ENCODE data around the gene TTYH3.
A peak's percentile ranks its signal among the peaks of the same experiment; 100 is the strongest.

TTYH3 gene

GRCh38 chr7:2680256-2680655 lies 48.5 kb downstream of the TTYH3 start:
- TF ChIP-seq CTCF (IDR thresholded peaks at IDR 0.05; ENCODE audit: control insufficient read depth, extremely low read depth, insufficient read depth), result no peak
- DNase-seq (ENCODE audit: low read depth), result no peak
- no peak overlapping the region for H3K4me3 ChIP-seq (ENCODE audit: low read depth, low read length)

GRCh38 chr7:2680792-2681490 lies 49.2 kb downstream of the TTYH3 start:
- DNase-seq (ENCODE audit: low read depth), result peak; percentile 43
- peak; percentile 90 for TF ChIP-seq CTCF (IDR thresholded peaks at IDR 0.05; ENCODE audit: control insufficient read depth, extremely low read depth, insufficient read depth)
- H3K4me3 ChIP-seq (ENCODE audit: low read depth, low read length), result no peak overlapping the region

GRCh38 chr7:2681929-2682799 lies 50.4 kb downstream of the TTYH3 start:
- no peak for DNase-seq (ENCODE audit: low read depth)
- TF ChIP-seq CTCF (IDR thresholded peaks at IDR 0.05; ENCODE audit: control insufficient read depth, extremely low read depth, insufficient read depth), result no peak

GRCh38 chr7:2684501-2684900 lies 52.7 kb downstream of the TTYH3 start:
- no peak for DNase-seq (ENCODE audit: low read depth)
- H3K4me3 ChIP-seq (ENCODE audit: low read depth, low read length), result no peak overlapping the region
- no peak for TF ChIP-seq CTCF (IDR thresholded peaks at IDR 0.05; ENCODE audit: control insufficient read depth, extremely low read depth, insufficient read depth)

More at GRCh38 chr7:2681929-2682799, 50.4 kb downstream of the TTYH3 start:
- no peak overlapping the region for H3K4me3 ChIP-seq (ENCODE audit: low read depth, low read length)

GRCh38 chr7:2686101-2686500 lies 54.3 kb downstream of the TTYH3 start:
- H3K4me3 ChIP-seq (ENCODE audit: low read depth, low read length), result no peak overlapping the region
- no peak for TF ChIP-seq CTCF (IDR thresholded peaks at IDR 0.05; ENCODE audit: control insufficient read depth, extremely low read depth, insufficient read depth)
- DNase-seq (ENCODE audit: low read depth), result no peak

- no peak for TF ChIP-seq CTCF (IDR thresholded peaks at IDR 0.05; ENCODE audit: control insufficient read depth, extremely low read depth, insufficient read depth)
- DNase-seq (ENCODE audit: low read depth), result no peak
- no peak overlapping the region for H3K4me3 ChIP-seq (ENCODE audit: low read depth, low read length)
These were observed 55.6 kb downstream of the TTYH3 start for GRCh38 chr7:2687338-2687869.
